Stimulated activated CD4-positive, alpha-beta T cell treated with anti-CD3 and anti-CD28 coated beads, Interleukin-1b, Interleukin-23, amount 100 ng/mL, for 1 hour (primary cell): ENCODE measurements around the gene TBC1D24.
"Not testable (repeated sequence)": the region's sequence is repeated elsewhere in the genome, so short reads cannot be mapped to it uniquely, and the experiment has no call there.

Source experiments
- DNase-seq, 2 donors: peaks; one replicate each; pipeline ENCODE4 v3.0.0-alpha.2; 2020; ENCODE audit warnings: low read depth in 2 of 2

TBC1D24 gene

DNA sequence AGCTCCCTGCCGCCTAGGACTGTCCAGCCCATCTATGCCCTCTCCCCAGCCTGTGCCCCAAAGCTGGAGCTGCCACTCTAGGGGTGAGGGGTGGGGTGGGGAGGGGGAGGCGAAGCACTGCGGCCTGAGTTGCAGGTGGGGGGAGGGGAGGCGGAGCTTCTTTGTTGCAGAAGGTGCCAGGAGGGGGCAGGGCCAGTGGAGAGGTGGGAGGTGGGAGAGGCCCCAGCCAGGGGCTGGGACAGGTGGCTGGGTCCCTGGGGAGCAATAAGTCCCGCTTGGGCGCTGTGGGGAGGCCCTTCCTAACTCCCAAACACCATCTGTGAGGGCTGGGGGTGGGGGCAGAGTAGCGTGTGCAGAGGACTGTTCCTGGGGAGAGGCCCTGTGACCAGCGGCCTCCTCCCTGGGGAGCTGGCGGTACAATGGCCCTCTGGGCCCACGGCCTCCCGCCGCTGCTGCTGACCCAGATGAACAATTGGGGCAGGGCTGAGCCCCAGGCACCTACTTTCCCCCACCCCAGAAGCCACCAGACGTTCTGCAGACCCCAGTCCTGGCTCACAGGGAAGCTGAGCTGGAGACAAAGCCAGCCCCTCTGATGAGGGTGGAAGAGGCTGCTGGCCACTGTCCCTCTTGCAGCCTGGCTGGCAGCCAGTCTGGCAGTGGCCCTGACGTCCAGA lies 6.1 kb upstream of the TBC1D24 start:
- DNase-seq, result no peak

DNA sequence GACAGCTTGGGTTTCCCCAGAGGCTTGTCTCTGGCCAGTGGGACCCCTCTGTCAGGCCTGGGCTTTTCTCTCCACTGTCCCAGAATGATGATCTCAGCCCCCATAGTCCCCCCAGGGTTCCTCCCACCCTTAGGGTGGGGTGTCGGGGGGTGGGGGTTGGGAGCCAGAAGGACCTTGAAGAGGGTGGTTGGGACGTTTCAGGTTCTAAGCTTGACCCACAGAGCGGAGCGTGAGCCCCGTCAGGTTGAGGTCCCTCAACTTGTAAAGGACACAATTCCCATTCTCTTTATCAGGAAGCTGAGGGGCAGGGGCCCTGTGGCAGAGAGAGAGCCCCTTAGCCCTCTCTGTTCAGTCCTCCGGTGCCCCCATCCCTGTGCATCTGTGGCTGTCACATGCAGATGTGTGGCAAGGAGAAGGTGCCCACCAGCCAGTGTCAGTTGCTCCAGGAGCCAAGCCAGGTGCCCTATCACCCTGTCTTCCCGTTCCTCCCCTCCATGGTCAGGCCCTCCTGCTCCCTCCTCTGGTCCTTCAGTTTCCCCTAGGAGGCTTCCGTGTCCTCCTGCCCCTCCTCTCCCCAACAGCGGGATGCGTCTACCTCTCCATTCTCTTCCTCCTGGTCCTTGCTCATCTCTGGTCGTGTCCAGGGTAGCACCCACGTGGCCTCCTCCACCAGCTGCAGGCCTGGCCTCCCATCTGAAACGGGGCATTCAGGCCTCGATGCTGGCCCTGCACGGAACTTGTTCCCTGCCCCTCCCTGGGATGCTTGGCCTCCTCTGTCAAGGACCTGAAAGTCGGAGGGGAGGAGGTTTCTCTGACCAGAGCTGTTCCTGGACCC lies 5.3 kb upstream of the TBC1D24 start:
- no peak for DNase-seq

DNA sequence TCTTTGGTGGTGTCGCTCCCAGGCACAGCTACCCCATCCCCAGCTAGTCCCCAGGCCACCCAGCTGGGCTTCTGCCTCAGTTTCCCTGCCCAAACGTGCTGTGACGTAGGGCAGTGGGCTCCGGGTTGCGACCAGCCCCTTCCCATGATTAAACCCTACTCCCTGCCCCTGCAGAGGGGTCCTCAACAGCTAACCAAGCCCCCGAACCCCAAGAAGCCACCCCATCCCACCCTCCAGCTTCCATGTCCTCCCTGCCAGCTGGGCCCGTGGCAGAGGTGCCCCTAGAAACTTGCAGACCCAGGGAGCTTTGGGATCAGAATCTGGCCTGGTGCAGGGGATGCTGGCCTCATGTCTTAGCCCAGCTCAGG lies 4.7 kb upstream of the TBC1D24 start:
- DNase-seq, result no peak

DNA sequence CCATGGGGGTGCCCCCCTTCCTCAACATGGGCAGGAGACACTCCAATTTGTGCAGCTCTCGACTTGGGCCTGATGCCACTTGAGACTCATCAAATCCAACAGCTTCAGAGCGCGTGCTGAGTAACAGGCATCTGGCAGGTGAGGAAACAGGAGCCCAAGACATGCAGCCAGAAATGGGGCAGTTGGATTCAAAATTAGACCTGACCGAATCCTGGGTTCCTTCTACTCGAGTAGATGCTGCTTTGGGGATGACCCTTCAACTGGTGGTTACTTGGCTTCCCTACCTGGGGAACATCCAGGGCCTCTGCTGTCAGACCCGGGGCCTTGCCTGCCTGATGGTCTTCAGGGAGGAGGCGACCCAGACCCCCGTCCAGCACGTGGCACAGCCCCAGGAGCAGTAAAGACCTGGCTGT lies 4.3 kb upstream of the TBC1D24 start:
- DNase-seq, result no peak

DNA sequence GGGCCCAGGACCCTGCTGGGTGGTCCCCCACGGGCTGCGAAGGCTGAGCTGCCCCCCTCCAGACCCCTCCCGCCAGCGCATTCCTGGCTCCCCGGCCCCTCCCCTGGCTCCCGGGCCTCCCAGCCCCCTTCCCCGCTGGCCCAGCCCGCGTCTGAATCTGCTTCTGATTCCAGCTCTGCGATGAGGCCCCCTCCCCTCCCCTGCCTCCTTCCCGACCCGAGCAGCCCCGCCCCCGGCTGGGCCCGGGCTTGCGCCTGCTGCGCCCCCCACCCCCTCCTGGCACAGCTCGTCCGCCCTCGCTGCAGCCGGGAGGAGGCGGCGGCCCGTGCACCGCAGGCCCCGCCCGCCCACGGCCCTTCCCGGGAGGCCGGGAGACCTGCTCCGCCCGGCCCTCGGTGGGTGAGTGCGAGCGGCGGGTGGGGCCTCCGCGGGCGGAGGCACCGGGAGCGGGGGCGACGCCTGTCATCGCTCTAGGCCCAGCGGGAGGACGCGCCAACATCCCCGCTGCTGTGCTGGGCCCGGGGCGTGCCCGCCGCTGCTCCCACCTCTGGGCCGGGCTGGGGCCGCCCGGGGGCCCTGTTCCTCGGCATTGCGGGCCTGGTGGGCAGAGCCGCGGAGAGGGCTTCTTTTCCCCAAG lies 3.8 kb upstream of the TBC1D24 start, which contains the start of gene NTN3:
Gene NTN3 (plus strand): TSS at position 282 of the 637 bp plus-strand sequence. CDS start 405 bp downstream, outside the sequence.
- no peak for DNase-seq

DNA sequence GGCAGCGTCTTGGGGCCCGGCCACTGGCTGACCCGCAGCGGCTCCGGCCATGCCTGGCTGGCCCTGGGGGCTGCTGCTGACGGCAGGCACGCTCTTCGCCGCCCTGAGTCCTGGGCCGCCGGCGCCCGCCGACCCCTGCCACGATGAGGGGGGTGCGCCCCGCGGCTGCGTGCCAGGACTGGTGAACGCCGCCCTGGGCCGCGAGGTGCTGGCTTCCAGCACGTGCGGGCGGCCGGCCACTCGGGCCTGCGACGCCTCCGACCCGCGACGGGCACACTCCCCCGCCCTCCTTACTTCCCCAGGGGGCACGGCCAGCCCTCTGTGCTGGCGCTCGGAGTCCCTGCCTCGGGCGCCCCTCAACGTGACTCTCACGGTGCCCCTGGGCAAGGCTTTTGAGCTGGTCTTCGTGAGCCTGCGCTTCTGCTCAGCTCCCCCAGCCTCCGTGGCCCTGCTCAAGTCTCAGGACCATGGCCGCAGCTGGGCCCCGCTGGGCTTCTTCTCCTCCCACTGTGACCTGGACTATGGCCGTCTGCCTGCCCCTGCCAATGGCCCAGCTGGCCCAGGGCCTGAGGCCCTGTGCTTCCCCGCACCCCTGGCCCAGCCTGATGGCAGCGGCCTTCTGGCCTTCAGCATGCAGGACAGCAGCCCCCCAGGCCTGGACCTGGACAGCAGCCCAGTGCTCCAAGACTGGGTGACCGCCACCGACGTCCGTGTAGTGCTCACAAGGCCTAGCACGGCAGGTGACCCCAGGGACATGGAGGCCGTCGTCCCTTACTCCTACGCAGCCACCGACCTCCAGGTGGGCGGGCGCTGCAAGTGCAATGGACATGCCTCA lies 3.1 kb upstream of the TBC1D24 start:
- DNase-seq, result no peak

DNA sequence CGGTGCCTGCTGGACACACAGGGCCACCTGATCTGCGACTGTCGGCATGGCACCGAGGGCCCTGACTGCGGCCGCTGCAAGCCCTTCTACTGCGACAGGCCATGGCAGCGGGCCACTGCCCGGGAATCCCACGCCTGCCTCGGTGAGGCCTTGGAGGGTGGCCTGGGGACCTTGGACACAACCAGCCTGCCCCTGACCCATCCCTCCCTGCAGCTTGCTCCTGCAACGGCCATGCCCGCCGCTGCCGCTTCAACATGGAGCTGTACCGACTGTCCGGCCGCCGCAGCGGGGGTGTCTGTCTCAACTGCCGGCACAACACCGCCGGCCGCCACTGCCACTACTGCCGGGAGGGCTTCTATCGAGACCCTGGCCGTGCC lies 2.5 kb upstream of the TBC1D24 start:
- no peak for DNase-seq

DNA sequence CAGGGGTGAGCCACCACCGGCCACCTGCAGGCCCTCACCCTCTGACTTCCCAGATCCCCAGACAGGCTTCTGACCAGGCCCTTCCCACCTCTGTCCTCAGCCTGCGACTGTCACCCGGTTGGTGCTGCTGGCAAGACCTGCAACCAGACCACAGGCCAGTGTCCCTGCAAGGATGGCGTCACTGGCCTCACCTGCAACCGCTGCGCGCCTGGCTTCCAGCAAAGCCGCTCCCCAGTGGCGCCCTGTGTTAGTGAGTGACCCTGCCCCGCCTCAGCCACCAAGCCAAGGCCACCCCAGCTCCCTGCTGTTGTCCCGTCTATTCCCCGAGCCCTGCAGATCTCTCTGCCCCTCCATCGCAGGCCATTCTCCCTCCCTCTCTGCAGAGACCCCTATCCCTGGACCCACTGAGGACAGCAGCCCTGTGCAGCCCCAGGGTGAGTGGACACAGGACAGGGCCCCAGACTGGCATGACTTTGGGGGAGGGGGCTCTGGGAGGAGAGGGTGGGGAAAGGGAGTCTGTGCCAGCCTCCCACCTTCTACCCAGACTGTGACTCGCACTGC lies 2.0 kb upstream of the TBC1D24 start:
- no peak for DNase-seq

DNA sequence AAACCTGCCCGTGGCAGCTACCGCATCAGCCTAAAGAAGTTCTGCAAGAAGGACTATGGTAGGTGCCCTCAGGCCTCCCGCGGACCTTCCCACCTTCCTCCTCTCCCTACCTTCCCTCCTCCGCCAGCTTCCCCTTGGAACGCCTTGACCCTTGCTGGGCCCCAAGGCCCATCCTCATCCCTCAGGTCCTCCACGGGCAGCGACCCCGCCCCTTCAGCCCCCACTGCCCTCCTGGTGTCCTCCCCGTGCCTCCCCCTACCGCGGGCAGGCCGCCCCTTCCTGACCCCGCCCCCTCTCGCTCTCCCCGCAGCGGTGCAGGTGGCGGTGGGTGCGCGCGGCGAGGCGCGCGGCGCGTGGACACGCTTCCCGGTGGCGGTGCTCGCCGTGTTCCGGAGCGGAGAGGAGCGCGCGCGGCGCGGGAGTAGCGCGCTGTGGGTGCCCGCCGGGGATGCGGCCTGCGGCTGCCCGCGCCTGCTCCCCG lies 1.4 kb upstream of the TBC1D24 start:
- DNase-seq, result no peak

DNA sequence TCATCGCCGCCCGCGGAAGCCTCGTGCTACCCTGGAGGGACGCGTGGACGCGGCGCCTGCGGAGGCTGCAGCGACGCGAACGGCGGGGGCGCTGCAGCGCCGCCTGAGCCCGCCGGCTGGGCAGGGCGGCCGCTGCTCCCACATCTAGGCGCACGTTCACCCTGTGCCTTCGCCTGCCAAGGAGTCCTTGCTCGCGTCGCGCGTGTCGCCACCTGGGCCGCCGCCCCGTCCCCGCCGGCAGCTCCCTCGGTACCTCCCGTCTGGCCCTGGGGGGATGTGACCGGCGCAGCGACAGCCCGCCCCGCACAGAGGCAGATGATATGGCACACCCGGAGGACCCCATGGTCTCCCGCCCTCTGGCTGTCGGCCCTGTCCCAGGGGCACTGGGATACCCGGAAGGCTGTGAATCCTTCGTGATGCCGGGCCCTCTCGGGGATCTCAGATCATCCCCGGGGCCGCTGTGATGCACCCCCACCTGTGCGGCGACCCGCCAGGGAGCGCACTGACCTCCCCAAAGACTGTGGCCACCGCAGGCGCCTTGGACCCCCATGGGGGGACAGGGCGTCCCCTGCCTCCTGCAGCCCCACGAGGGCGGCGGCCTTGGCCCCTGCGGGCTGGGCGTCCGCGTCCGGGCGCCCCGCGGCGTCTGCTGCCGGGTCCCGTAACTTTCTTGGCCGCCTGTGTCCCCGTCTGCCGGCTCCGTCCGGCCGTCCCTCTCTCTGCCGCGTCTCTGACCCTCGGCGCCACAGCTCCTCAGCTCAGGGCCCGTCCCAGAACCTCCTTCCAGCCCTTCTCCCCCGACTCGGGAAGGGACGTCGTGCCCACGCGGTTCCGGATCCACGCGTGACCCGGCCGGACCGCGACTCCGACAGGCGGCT lies 689 bp upstream of the TBC1D24 start:
- no peak for DNase-seq

DNA sequence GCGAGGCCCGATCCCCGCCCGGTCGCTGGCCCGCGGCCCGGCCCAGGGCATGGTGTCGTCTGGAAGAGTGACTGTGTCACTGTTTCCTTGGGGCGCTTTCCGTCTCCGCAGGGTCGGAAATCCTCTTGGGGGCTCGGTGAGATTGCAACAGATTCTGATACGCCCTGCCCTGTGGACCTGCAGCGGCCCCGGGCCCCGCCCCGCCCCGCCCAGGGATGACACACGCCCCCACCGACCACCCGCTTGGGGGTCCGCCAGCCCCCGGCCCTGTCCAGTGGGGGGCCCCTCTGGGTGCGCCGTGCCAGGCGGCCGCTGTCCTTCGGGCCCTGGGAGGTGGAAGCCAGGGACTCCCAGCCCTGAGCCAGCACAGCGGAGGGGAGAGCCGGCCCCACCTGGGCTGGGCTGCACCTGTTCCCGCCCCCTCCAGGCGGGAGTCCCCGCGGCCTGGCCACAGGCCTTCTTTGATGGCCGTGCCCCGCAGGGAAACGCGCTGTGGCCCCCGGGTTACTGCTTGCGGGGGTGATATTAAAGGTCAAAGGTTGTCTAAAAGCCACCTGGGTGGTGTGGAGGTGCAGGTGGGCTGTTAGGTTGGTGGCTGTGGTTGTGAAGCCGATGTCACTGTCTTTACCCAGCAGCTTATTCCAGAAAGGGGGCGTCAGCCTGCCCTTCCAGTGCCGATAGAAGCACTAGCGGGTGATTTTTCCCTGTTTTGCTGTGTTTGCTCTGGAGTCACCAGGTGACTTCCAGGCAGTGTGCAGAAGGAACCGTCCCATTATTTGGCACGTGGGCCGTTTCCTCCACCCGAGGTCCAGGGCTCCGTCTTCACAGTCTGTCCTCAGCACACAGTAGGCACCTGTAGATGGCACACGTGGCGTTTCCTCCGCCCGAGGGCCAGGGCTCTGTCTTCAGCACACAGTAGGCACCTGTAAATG lies 752 bp downstream of the TBC1D24 start:
- peak in 1 of 2 donors; percentile 21 for DNase-seq

DNA sequence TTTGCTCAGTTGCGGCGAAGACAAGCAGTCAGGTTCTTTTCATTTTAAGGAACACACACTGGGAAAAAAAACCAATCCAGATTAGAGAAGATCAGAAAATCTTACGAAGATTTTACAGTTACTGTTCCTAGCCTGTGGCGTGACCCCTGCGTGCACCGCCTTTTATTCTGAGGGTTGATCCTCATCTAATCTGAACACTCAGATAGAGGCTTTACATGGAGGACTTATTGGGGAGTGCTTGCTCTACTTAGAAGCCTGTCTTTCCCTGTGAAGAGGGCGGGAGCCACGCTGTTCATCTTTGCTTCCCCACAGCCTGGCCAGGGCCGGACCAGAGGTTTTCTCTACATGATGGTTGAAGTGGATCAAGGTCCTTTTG lies 1.4 kb downstream of the TBC1D24 start:
- DNase-seq, result no peak

DNA sequence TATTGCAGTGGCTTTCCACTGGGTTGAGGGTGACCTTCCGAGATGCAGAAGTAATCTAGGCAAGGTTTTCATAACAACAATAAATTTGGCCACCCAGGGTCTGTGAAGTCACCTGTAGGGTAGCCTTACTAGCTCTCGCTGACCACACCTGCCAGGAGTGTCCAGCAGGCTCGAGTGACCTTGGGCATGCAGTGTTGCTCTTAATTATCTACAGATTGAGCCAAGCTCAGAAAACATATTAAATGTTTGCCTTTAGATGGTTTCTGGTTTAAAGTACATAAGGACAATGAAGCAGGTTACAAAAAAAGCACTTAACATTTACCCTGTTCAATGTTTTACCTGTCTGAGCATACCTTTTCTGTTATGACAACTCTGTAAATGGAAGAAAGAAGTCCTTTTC lies 1.8 kb downstream of the TBC1D24 start:
- no peak for DNase-seq

DNA sequence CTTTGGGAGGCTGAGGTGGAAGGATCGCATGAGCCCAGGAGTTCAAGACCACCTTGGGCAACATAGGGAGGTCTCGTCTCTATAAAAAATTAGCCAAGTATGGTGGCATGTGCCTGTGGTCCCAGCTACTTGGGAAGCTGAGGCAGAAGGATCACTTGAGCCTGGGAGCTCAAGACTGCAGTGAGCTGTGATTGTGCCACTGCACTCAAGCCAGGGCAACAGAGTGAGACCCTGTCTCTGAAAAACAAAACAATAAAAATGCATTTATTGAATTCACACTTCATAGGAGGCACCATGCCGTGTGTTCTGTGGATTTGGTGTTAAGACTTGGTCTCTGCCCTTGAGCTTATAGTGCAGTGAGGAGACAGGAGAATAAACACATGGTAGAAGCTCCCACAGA lies 2.4 kb downstream of the TBC1D24 start:
- no peak for DNase-seq

DNA sequence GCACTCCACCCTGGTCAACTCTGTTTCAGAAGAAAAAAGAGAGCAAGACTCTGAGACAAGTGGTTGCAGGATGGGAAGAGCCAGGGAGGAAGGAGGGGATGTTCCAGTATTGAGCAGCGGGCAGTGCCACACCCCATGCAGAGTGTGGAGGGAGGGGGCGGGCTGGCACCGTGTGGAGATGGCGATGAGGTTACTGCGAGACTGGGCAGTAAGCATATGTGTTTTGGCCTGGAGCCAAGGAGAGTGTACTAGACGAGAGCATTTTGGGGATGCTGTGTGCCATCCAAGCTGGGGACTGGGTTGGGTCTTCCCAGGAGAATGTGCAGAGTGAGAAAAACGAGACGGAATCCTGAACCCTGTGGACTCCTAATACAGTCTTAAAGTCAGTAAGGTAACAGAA lies 3.4 kb downstream of the TBC1D24 start:
- no peak for DNase-seq

DNA sequence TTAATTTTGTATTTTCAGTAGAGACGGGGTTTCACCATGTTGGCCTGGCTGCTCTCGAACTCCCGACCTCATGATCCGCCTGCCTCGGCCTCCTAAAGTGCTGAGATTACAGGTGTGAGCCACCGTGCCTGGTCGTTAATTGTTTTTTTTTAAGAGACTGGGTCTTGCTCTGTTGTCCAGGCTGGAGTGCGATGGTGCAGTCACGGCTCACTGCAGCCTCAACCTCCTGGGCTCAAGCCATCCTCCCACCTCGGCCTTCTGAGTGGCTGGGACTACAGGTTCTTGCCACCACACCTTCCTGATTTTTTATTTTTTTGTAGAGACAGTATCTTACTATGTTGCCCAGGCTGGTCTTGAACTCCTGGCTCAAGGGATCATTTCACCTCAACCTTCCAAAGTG lies 5.1 kb downstream of the TBC1D24 start:
- not testable (repeated sequence) for DNase-seq

DNA sequence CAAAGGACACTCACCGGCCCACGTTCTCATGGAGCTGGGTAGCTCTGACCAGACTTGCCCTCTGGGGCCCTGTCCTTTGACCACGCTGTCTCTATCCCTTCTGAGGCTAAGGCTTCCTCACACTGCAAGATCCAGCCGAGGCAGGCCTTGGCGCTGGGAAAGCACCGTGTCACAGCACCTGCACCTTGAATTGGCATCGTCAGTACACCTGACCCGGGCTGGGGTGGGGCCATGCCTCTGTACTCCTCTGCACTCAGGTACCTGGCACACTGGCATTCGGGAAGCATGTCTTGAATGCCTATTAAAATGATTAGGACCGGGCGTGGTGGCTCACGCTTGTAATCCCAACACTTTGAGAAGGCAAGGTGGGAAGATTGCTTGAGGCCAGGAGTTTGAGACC lies 6.0 kb downstream of the TBC1D24 start:
- DNase-seq, result no peak

DNA sequence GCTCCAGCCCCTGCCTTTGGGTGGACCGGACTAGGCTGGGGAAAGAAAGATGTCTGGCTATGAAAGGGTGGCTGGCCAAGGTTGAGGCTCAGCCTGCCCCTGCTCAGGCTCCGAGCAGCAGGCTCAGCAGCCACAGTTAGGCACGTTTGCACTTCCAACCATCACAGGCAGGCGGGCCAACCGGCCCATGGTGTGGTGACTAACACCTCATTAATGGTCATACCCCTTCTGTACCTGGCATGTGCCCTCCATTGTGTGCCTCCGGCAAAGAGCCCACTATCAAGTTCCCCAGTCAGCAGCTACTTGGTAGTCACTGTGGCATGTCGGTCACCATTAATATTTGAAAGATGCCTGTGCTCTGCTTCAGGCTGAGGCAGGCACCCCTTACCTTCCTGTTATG lies 6.7 kb downstream of the TBC1D24 start:
- no peak for DNase-seq

DNA sequence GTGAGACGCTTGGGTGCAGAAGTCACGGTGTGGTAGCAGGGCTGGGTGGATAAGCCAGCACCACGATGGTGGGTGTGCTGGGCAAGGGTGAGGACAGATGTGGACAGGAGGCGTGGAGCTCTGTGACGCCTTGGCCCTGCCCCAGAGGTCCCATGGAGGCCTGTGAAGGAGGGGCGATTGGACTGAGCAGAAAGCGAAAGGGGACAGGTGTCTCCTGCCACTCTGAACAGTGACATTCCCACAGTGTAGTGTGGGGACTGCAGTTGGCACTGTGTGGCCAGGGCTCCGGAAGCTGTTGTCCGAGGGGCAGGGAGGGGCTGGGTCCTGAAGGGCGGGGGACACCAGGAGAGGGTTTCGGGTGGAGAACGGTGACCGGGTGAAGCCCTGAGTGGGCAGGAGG lies 7.3 kb downstream of the TBC1D24 start:
- DNase-seq, result no peak
